ENCODE measurements around the gene NOP53. TPM values are rescaled to one million over a fixed set of nuclear protein-coding genes. Genes with fewer than 3 reads are reported as not detected.

The NOP53 gene
- total and polyA plus RNA-seq, 2 experiments from 2014 or later, result 167 to 192 TPM

DNA sequence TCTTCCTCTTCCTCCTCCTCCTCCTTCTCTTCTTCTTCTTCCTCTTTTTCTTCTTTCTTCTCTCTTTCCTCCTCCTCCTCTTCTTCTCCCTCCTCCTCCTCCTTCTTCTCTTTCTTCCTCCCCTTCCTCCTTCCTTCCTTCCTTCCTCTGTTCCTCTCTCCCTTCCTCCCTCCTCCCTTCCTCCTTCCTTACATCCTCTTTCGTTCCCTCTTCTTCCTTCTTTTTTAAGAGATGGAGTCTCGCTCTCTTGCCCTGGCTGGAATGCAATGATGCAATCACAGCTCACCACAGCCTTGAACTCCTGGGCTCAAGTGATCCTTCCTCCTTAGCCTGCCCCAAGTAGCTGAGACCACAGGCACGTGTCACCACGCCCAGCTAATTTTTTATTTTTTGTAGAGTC lies 18.9 kb upstream of the NOP53 start:
- H3K4me3 Mint-ChIP-seq, result no peak overlapping the region
- Histone ChIP-seq H3K4me1 (ENCODE audit: insufficient read depth) (peaks cover 6% of the 10 kb centered on the region; the same call in 1 of the 2 replicates), H3K4me3 (no peak overlapping the region), H2AFZ (no peak overlapping the region), H4K20me1 (replicated peaks; ENCODE audit: insufficient read depth) (no peaks in the 10 kb centered on the region), H3K27ac (ENCODE audit: low read depth) (no peak overlapping the region), H3F3A (replicated peaks; ENCODE audit: low read depth) (peaks cover 8% of the 10 kb centered on the region; the same call in 1 of the 2 replicates), H3K9me2 (ENCODE audit: insufficient read depth) (peaks cover 2% of the 10 kb centered on the region; the same call in 1 of the 2 replicates), H3K4me2 (no peak overlapping the region), H3K27me3 (ENCODE audit: insufficient read depth) (no peaks in the 10 kb centered on the region), H3K79me2 (replicated peaks; ENCODE audit: insufficient read depth) (no peaks in the 10 kb centered on the region), H3K36me3 (ENCODE audit: insufficient read depth) (no peaks in the 10 kb centered on the region)
- peaks cover 11% of the 10 kb centered on the region for H3K27me3 Mint-ChIP-seq (ENCODE audit: insufficient read depth, low read depth, poor library complexity)
- H3K36me3 Mint-ChIP-seq (ENCODE audit: low read depth), result peaks cover 5% of the 10 kb centered on the region; the same call in 2 of the 3 replicates
- TF ChIP-seq STAT1 (IDR thresholded peaks at IDR 0.05; ENCODE audit: unreplicated experiment) (no peak), EZH2phosphoT487 (IDR thresholded peaks at IDR 0.05; ENCODE audit: unreplicated experiment) (no peak), EZH2 (IDR thresholded peaks at IDR 0.05; ENCODE audit: low read depth, unreplicated experiment) (no peak), JUNB (IDR thresholded peaks at IDR 0.05; ENCODE audit: unreplicated experiment) (no peak), CREB1 (CRISPR knock-in tag; IDR thresholded peaks at IDR 0.05; ENCODE audit: low read depth) (no peak), ZNF114 (CRISPR knock-in tag; IDR thresholded peaks at IDR 0.05) (no peak), NANOG (IDR thresholded peaks at IDR 0.05; ENCODE audit: borderline replicate concordance) (no peak), POLR2AphosphoS5 (IDR thresholded peaks at IDR 0.05; ENCODE audit: low read depth) (no peak), ZNF331 (CRISPR knock-in tag; IDR thresholded peaks at IDR 0.05; ENCODE audit: low read depth) (no peak)
- TF ChIP-seq, protein P1, sequence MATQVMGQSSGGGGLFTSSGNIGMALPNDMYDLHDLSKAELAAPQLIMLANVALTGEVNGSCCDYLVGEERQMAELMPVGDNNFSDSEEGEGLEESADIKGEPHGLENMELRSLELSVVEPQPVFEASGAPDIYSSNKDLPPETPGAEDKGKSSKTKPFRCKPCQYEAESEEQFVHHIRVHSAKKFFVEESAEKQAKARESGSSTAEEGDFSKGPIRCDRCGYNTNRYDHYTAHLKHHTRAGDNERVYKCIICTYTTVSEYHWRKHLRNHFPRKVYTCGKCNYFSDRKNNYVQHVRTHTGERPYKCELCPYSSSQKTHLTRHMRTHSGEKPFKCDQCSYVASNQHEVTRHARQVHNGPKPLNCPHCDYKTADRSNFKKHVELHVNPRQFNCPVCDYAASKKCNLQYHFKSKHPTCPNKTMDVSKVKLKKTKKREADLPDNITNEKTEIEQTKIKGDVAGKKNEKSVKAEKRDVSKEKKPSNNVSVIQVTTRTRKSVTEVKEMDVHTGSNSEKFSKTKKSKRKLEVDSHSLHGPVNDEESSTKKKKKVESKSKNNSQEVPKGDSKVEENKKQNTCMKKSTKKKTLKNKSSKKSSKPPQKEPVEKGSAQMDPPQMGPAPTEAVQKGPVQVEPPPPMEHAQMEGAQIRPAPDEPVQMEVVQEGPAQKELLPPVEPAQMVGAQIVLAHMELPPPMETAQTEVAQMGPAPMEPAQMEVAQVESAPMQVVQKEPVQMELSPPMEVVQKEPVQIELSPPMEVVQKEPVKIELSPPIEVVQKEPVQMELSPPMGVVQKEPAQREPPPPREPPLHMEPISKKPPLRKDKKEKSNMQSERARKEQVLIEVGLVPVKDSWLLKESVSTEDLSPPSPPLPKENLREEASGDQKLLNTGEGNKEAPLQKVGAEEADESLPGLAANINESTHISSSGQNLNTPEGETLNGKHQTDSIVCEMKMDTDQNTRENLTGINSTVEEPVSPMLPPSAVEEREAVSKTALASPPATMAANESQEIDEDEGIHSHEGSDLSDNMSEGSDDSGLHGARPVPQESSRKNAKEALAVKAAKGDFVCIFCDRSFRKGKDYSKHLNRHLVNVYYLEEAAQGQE (IDR thresholded peaks at IDR 0.05; ENCODE audit: unreplicated experiment), result no peak
- TF ChIP-seq, protein P2, sequence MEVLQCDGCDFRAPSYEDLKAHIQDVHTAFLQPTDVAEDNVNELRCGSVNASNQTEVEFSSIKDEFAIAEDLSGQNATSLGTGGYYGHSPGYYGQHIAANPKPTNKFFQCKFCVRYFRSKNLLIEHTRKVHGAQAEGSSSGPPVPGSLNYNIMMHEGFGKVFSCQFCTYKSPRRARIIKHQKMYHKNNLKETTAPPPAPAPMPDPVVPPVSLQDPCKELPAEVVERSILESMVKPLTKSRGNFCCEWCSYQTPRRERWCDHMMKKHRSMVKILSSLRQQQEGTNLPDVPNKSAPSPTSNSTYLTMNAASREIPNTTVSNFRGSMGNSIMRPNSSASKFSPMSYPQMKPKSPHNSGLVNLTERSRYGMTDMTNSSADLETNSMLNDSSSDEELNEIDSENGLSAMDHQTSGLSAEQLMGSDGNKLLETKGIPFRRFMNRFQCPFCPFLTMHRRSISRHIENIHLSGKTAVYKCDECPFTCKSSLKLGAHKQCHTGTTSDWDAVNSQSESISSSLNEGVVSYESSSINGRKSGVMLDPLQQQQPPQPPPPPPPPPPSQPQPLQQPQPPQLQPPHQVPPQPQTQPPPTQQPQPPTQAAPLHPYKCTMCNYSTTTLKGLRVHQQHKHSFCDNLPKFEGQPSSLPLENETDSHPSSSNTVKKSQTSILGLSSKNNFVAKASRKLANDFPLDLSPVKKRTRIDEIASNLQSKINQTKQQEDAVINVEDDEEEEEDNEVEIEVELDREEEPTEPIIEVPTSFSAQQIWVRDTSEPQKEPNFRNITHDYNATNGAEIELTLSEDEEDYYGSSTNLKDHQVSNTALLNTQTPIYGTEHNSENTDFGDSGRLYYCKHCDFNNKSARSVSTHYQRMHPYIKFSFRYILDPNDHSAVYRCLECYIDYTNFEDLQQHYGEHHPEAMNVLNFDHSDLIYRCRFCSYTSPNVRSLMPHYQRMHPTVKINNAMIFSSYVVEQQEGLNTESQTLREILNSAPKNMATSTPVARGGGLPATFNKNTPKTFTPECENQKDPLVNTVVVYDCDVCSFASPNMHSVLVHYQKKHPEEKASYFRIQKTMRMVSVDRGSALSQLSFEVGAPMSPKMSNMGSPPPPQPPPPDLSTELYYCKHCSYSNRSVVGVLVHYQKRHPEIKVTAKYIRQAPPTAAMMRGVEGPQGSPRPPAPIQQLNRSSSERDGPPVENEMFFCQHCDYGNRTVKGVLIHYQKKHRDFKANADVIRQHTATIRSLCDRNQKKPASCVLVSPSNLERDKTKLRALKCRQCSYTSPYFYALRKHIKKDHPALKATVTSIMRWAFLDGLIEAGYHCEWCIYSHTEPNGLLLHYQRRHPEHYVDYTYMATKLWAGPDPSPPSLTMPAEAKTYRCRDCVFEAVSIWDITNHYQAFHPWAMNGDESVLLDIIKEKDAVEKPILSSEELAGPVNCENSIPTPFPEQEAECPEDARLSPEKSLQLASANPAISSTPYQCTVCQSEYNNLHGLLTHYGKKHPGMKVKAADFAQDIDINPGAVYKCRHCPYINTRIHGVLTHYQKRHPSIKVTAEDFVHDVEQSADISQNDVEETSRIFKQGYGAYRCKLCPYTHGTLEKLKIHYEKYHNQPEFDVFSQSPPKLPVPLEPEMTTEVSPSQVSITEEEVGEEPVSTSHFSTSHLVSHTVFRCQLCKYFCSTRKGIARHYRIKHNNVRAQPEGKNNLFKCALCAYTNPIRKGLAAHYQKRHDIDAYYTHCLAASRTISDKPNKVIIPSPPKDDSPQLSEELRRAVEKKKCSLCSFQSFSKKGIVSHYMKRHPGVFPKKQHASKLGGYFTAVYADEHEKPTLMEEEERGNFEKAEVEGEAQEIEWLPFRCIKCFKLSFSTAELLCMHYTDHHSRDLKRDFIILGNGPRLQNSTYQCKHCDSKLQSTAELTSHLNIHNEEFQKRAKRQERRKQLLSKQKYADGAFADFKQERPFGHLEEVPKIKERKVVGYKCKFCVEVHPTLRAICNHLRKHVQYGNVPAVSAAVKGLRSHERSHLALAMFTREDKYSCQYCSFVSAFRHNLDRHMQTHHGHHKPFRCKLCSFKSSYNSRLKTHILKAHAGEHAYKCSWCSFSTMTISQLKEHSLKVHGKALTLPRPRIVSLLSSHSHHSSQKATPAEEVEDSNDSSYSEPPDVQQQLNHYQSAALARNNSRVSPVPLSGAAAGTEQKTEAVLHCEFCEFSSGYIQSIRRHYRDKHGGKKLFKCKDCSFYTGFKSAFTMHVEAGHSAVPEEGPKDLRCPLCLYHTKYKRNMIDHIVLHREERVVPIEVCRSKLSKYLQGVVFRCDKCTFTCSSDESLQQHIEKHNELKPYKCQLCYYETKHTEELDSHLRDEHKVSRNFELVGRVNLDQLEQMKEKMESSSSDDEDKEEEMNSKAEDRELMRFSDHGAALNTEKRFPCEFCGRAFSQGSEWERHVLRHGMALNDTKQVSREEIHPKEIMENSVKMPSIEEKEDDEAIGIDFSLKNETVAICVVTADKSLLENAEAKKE (CRISPR knock-in tag; IDR thresholded peaks at IDR 0.05), result no peak
- TF ChIP-seq, protein P3, sequence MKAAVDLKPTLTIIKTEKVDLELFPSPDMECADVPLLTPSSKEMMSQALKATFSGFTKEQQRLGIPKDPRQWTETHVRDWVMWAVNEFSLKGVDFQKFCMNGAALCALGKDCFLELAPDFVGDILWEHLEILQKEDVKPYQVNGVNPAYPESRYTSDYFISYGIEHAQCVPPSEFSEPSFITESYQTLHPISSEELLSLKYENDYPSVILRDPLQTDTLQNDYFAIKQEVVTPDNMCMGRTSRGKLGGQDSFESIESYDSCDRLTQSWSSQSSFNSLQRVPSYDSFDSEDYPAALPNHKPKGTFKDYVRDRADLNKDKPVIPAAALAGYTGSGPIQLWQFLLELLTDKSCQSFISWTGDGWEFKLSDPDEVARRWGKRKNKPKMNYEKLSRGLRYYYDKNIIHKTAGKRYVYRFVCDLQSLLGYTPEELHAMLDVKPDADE (IDR thresholded peaks at IDR 0.05), result no peak
- TF ChIP-seq, protein P4, sequence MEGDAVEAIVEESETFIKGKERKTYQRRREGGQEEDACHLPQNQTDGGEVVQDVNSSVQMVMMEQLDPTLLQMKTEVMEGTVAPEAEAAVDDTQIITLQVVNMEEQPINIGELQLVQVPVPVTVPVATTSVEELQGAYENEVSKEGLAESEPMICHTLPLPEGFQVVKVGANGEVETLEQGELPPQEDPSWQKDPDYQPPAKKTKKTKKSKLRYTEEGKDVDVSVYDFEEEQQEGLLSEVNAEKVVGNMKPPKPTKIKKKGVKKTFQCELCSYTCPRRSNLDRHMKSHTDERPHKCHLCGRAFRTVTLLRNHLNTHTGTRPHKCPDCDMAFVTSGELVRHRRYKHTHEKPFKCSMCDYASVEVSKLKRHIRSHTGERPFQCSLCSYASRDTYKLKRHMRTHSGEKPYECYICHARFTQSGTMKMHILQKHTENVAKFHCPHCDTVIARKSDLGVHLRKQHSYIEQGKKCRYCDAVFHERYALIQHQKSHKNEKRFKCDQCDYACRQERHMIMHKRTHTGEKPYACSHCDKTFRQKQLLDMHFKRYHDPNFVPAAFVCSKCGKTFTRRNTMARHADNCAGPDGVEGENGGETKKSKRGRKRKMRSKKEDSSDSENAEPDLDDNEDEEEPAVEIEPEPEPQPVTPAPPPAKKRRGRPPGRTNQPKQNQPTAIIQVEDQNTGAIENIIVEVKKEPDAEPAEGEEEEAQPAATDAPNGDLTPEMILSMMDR (conservative IDR thresholded peaks at IDR 0.05; ENCODE audit: low read depth in 2 of 2), result no peak
- H3K9me3 Mint-ChIP-seq, result no peaks in the 10 kb centered on the region
- DNase-seq (ENCODE audit: low spot score) (no peak), ATAC-seq (no peak)
- peaks cover 11% of the 10 kb centered on the region for H3K4me1 Mint-ChIP-seq
- H3K27ac Mint-ChIP-seq, result no peak overlapping the region
